ENCODE measurements around the gene IQGAP2. TPM values are rescaled to one million over a fixed set of nuclear protein-coding genes. Genes with fewer than 3 reads are reported as not detected.
"Not testable (repeated sequence)": the region's sequence is repeated elsewhere in the genome, so short reads cannot be mapped to it uniquely, and the experiment has no call there.

IQGAP2 gene
- total and polyA plus RNA-seq, 5 donors, result 3.0 to 9.2 (median 6.2) TPM

GRCh38 chr5:76547242-76547890 is 144.3 kb downstream of the IQGAP2 start:
- no peaks in the 10 kb centered on the region for H3K27me3 ChIP-seq (ENCODE audit: control insufficient read depth, insufficient read depth)
- WGBS, result 40% methylated on average over 4 of the region's 4 CpGs
- ATAC-seq (peak; percentile 58 to 71), DNase-seq (no peak)
- no peaks in the 10 kb centered on the region for H3K4me1 ChIP-seq (ENCODE audit: control insufficient read depth, insufficient read depth, low read length)
- intact Hi-C loops (cut with DNase I), result no loop called here
- H3K4me3 ChIP-seq (ENCODE audit: low read length), result no peak overlapping the region
- H3K27ac ChIP-seq (ENCODE audit: low read length), result no peak overlapping the region
- no peaks in the 10 kb centered on the region for H3K9me3 ChIP-seq (ENCODE audit: control insufficient read depth, low read length)

GRCh38 chr5:76547891-76548524 is 144.9 kb downstream of the IQGAP2 start:
- no peak overlapping the region for H3K4me3 ChIP-seq (ENCODE audit: low read length)
- 84% methylated on average over 3 of the region's 3 CpGs for WGBS
- DNase-seq, result no peak
- H3K27ac ChIP-seq (ENCODE audit: low read length), result no peak overlapping the region
- H3K4me1 ChIP-seq (ENCODE audit: control insufficient read depth, insufficient read depth, low read length), result no peaks in the 10 kb centered on the region
- ATAC-seq, result no peak
- intact Hi-C loops (cut with DNase I), result no loop called here
- no peaks in the 10 kb centered on the region for H3K9me3 ChIP-seq (ENCODE audit: control insufficient read depth, low read length)
- H3K27me3 ChIP-seq (ENCODE audit: control insufficient read depth, insufficient read depth), result no peaks in the 10 kb centered on the region

- Histone ChIP-seq H3K27ac (ENCODE audit: low read length) (no peak overlapping the region), H3K4me3 (ENCODE audit: low read length) (no peak overlapping the region), H3K9me3 (ENCODE audit: control insufficient read depth, low read length) (no peaks in the 10 kb centered on the region), H3K27me3 (ENCODE audit: control insufficient read depth, insufficient read depth) (no peaks in the 10 kb centered on the region), H3K4me1 (ENCODE audit: control insufficient read depth, insufficient read depth, low read length) (no peaks in the 10 kb centered on the region)
- intact Hi-C loops (cut with DNase I), result no loop called here
- DNase-seq (no peak), ATAC-seq (no peak)
- 85% methylated on average over 3 of the region's 3 CpGs for WGBS
These were observed 145.6 kb downstream of the IQGAP2 start for GRCh38 chr5:76548525-76549229.

GRCh38 chr5:76550881-76551280 is 147.8 kb downstream of the IQGAP2 start:
- peak in 1 of 3 donors; percentile 66 for DNase-seq
- WGBS, result 99% methylated on average over 34 of the region's 34 CpGs
- not testable (repeated sequence) for H3K4me3 ChIP-seq (ENCODE audit: low read length)

GRCh38 chr5:76552546-76552945 is 149.5 kb downstream of the IQGAP2 start:
- H3K4me1 ChIP-seq (ENCODE audit: control insufficient read depth, insufficient read depth, low read length), result no peaks in the 10 kb centered on the region
- ATAC-seq (no peak), DNase-seq (no peak)
- intact Hi-C loops (cut with DNase I), result no loop called here
- no peaks in the 10 kb centered on the region for H3K27me3 ChIP-seq (ENCODE audit: control insufficient read depth, insufficient read depth)
- H3K9me3 ChIP-seq (ENCODE audit: control insufficient read depth, low read length), result no peaks in the 10 kb centered on the region
- H3K4me3 ChIP-seq (ENCODE audit: low read length), result no peak overlapping the region
- no peak overlapping the region for H3K27ac ChIP-seq (ENCODE audit: low read length)
- WGBS, result 51% methylated on average over 1 of the region's 1 CpG

More at GRCh38 chr5:76550881-76551280, 147.8 kb downstream of the IQGAP2 start:
- H3K9me3 ChIP-seq (ENCODE audit: control insufficient read depth, low read length); H3K4me1 ChIP-seq (ENCODE audit: control insufficient read depth, insufficient read depth, low read length); H3K27me3 ChIP-seq (ENCODE audit: control insufficient read depth, insufficient read depth); ATAC-seq; H3K27ac ChIP-seq (ENCODE audit: low read length); intact Hi-C loops (cut with DNase I): not testable (repeated sequence)

GRCh38 chr5:76553251-76553650 is 150.2 kb downstream of the IQGAP2 start:
- 73% methylated on average over 2 of the region's 2 CpGs for WGBS
- intact Hi-C loops (cut with DNase I), result no loop called here
- no peaks in the 10 kb centered on the region for H3K27me3 ChIP-seq (ENCODE audit: control insufficient read depth, insufficient read depth)

GRCh38 chr5:76555114-76555513 is 152.0 kb downstream of the IQGAP2 start:
- no peaks in the 10 kb centered on the region for H3K4me1 ChIP-seq (ENCODE audit: control insufficient read depth, insufficient read depth, low read length)
- H3K27me3 ChIP-seq (ENCODE audit: control insufficient read depth, insufficient read depth), result no peaks in the 10 kb centered on the region
- no peaks in the 10 kb centered on the region for H3K9me3 ChIP-seq (ENCODE audit: control insufficient read depth, low read length)
- no peak for DNase-seq
- intact Hi-C loops (cut with DNase I), result no loop called here
- ATAC-seq, result no peak
- H3K27ac ChIP-seq (ENCODE audit: low read length), result no peak overlapping the region
- WGBS, result 87% methylated on average over 4 of the region's 4 CpGs
- no peak overlapping the region for H3K4me3 ChIP-seq (ENCODE audit: low read length)

More at GRCh38 chr5:76553251-76553650, 150.2 kb downstream of the IQGAP2 start:
- H3K4me1 ChIP-seq (ENCODE audit: control insufficient read depth, insufficient read depth, low read length), result no peaks in the 10 kb centered on the region
- H3K27ac ChIP-seq (ENCODE audit: low read length), result no peak overlapping the region
- H3K4me3 ChIP-seq (ENCODE audit: low read length), result no peak overlapping the region
- H3K9me3 ChIP-seq (ENCODE audit: control insufficient read depth, low read length), result no peaks in the 10 kb centered on the region
- DNase-seq (no peak), ATAC-seq (no peak)

GRCh38 chr5:76555717-76556116 is 152.6 kb downstream of the IQGAP2 start:
- intact Hi-C loops (cut with DNase I), result no loop called here
- no peaks in the 10 kb centered on the region for H3K4me1 ChIP-seq (ENCODE audit: control insufficient read depth, insufficient read depth, low read length)
- no peaks in the 10 kb centered on the region for H3K9me3 ChIP-seq (ENCODE audit: control insufficient read depth, low read length)
- H3K27me3 ChIP-seq (ENCODE audit: control insufficient read depth, insufficient read depth), result no peaks in the 10 kb centered on the region
- WGBS, result 79% methylated on average over 2 of the region's 2 CpGs
- no peak for ATAC-seq
- DNase-seq, result no peak
- no peak overlapping the region for H3K4me3 ChIP-seq (ENCODE audit: low read length)
- H3K27ac ChIP-seq (ENCODE audit: low read length), result no peak overlapping the region

- Histone ChIP-seq H3K9me3 (ENCODE audit: control insufficient read depth, low read length) (no peaks in the 10 kb centered on the region), H3K27me3 (ENCODE audit: control insufficient read depth, insufficient read depth) (no peaks in the 10 kb centered on the region), H3K4me3 (ENCODE audit: low read length) (no peak overlapping the region), H3K4me1 (ENCODE audit: control insufficient read depth, insufficient read depth, low read length) (no peaks in the 10 kb centered on the region), H3K27ac (ENCODE audit: low read length) (no peak overlapping the region)
- ATAC-seq, result no peak
- 74% methylated on average over 4 of the region's 4 CpGs for WGBS
- DNase-seq, result no peak
- intact Hi-C loops (cut with DNase I), result no loop called here
These were observed 153.6 kb downstream of the IQGAP2 start for GRCh38 chr5:76556511-76557221.

- H3K9me3 ChIP-seq (ENCODE audit: control insufficient read depth, low read length), result no peaks in the 10 kb centered on the region
- intact Hi-C loops (cut with DNase I), result no loop called here
- 57% methylated on average over 5 of the region's 5 CpGs for WGBS
- H3K27me3 ChIP-seq (ENCODE audit: control insufficient read depth, insufficient read depth), result no peaks in the 10 kb centered on the region
- DNase-seq, result no peak
- H3K4me3 ChIP-seq (ENCODE audit: low read length), result no peak overlapping the region
- no peak for ATAC-seq
- H3K27ac ChIP-seq (ENCODE audit: low read length), result no peak overlapping the region
- H3K4me1 ChIP-seq (ENCODE audit: control insufficient read depth, insufficient read depth, low read length), result no peaks in the 10 kb centered on the region
These were observed 158.1 kb downstream of the IQGAP2 start for GRCh38 chr5:76560952-76561891.
